ENCODE data around the gene CNN2.

DNA sequence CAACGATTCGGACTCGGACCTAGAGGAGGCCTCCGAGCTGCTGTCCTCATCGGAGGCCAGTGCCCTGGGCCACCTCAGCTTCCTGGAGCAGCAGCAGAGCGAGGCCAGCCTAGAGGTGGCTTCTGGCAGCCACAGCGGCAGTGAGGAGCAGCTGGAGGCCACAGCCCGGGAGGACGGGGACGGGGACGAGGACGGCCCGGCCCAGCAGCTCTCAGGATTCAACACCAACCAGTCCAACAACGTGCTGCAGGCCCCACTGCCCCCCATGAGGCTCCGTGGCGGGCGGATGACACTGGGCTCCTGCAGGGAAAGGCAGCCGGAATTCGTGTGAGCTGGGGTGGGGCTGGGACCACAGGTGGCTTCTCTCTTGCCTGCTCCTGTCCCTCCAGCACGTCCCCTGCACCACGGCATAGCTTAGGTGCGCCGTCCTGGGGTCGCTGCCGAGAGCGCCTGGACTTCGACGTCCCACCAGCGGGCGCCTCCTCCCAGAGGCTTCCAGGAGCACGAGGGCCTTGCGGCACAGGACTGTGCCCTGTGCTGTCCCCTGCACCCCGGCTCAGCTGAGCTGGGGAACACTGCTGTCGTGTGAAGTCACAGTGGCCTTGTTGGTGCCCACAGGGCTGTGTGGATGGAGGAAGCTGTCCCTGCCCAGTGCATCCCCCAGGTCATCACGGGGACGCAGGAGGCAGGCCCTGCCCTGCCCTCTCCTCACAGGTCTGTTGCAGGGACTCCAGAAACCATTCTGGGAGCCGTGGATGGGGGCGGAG lies 59.5 kb downstream of the CNN2 start:
- TF ChIP-seq, protein P1, sequence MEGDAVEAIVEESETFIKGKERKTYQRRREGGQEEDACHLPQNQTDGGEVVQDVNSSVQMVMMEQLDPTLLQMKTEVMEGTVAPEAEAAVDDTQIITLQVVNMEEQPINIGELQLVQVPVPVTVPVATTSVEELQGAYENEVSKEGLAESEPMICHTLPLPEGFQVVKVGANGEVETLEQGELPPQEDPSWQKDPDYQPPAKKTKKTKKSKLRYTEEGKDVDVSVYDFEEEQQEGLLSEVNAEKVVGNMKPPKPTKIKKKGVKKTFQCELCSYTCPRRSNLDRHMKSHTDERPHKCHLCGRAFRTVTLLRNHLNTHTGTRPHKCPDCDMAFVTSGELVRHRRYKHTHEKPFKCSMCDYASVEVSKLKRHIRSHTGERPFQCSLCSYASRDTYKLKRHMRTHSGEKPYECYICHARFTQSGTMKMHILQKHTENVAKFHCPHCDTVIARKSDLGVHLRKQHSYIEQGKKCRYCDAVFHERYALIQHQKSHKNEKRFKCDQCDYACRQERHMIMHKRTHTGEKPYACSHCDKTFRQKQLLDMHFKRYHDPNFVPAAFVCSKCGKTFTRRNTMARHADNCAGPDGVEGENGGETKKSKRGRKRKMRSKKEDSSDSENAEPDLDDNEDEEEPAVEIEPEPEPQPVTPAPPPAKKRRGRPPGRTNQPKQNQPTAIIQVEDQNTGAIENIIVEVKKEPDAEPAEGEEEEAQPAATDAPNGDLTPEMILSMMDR (IDR thresholded peaks at IDR 0.05), result no peak
- TF ChIP-seq POLR2A (IDR thresholded peaks at IDR 0.05), result no peak

Data from esophagus squamous epithelium (tissue), 4 donors.